ENCODE data around the gene TMEM255B.

DNA sequence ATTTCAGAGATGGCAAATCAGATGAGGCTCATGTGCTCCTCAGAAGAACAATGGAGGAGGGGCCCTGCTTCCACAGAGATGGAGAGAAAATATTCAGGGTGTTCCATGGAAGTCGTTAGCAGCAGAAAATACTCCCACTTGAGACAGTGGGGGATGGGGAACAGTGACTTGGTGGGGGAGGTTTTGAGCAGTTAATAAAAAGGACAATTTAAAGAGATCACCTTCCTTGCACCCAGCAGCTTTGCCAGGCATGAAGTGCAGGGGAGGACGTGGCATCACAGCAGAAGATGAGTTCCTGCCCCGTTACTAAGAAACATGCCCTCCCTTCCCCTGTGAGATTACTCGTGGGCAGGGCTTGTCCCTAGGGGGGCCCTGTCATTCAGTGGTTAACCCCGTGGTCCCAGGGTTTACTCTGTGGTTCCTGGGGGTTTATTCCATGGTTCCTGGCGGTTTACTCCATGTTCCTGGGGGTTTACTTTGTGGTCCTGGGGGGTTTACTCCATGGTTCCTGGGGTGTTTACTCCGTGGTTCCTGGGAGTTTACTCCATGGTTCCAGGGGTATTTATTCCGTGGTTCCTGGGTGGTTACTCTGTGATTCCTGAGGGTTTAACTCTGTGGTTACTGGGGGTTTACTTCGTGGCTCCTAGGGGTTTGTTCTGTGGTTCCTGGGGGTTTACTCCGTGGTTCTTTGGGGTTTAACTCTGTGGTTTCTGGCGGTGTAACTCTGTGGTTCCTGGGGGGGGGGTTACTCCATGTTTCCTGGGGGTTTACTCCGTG is 49.2 kb downstream of the TMEM255B start:
- TF ChIP-seq GATA2 (IDR thresholded peaks at IDR 0.05; ENCODE audit: low read depth, low read length) (no peak), GATA3 (IDR thresholded peaks at IDR 0.05; ENCODE audit: low read depth, low read length) (no peak)
